ENCODE measurements around the gene DNMT3B. TPM values are rescaled to one million over a fixed set of nuclear protein-coding genes. Genes with fewer than 3 reads are reported as not detected.

Gene DNMT3B
- total and polyA plus RNA-seq, 2 experiments from 2014 or later: 711 to 2,222 TPM

DNA sequence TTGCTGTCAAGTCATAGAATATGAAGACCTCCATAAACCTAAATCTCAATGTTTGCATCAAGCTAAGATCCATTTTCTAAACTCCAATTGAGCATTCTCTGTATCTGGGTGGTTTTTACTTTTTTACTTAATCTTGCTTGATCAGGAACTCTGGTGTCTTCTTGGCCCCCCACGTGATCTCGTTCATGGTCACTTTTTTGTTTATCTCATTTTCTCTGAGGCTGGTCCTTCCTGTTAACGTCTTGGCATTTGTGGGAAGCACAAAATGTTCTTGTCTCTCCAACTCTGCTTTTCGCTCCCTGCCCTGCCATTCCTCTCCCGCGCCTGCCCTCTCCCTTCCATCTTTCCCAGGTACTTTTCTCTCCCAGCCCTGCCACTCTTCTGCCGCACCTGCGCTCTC lies 43.5 kb downstream of the DNMT3B start (continued):
- TF ChIP-seq STAT1 (IDR thresholded peaks at IDR 0.05; ENCODE audit: unreplicated experiment): no peak

DNA sequence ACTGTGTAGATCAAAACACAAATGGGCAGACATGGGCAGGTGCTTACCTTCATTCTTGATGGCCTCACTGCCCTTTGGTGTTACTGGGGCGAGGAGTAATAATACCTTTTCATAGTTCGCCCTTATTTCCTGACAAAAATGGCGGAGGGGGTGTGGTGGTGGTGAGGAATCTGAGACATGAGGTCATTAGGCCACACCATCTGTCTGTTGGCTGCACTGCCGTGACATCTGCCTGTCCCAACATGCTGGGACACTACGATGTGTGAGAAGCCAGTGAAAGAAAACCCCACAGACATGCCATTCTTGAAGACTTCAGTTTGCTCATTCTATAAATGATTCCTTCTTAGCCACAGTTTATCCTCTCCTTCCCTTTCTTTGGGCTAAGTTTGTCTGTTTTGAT lies 44.2 kb downstream of the DNMT3B start:
- Mint-ChIP-seq H3K9me3 (peaks cover 5% of the 10 kb centered on the region; the same call in 2 of the 3 replicates), H3K27me3 (ENCODE audit: insufficient read depth, low read depth, poor library complexity) (peaks cover 77% of the 10 kb centered on the region), H3K4me1 (peaks cover 74% of the 10 kb centered on the region), H3K4me3 (no peak overlapping the region; the same call in 2 of the 3 replicates), H3K36me3 (ENCODE audit: low read depth) (peaks cover 93% of the 10 kb centered on the region), H3K27ac (peak overlapping the region; percentile 32)
- Histone ChIP-seq H3K27ac (ENCODE audit: low read depth) (peak overlapping the region; percentile 92), H3K4me3 (no peak overlapping the region), H2AFZ (no peak overlapping the region), H3K4me1 (ENCODE audit: insufficient read depth) (peaks cover 76% of the 10 kb centered on the region), H3K9me2 (ENCODE audit: insufficient read depth) (no peaks in the 10 kb centered on the region), H3K36me3 (ENCODE audit: insufficient read depth) (peaks cover 88% of the 10 kb centered on the region), H3K79me2 (replicated peaks; ENCODE audit: insufficient read depth) (peaks cover 39% of the 10 kb centered on the region), H3K4me2 (peak overlapping the region; percentile 58), H3F3A (replicated peaks; ENCODE audit: low read depth) (peaks cover 100% of the 10 kb centered on the region), H3K27me3 (ENCODE audit: insufficient read depth) (no peaks in the 10 kb centered on the region), H4K20me1 (replicated peaks; ENCODE audit: insufficient read depth) (peaks cover 84% of the 10 kb centered on the region)
- no peak for ATAC-seq
- no peak for DNase-seq (ENCODE audit: low spot score)
- TF ChIP-seq REST (IDR thresholded peaks at IDR 0.05; ENCODE audit: unreplicated experiment) (no peak), ZNF114 (CRISPR knock-in tag; IDR thresholded peaks at IDR 0.05) (no peak), EZH2phosphoT487 (IDR thresholded peaks at IDR 0.05; ENCODE audit: unreplicated experiment) (no peak), ZNF331 (CRISPR knock-in tag; IDR thresholded peaks at IDR 0.05; ENCODE audit: low read depth) (no peak), NANOG (IDR thresholded peaks at IDR 0.05; ENCODE audit: borderline replicate concordance) (no peak), CTCF (conservative IDR thresholded peaks at IDR 0.05; ENCODE audit: low read depth in 2 of 2) (no peak), EZH2 (IDR thresholded peaks at IDR 0.05; ENCODE audit: low read depth, unreplicated experiment) (no peak), JUNB (IDR thresholded peaks at IDR 0.05; ENCODE audit: unreplicated experiment) (no peak), CREB1 (CRISPR knock-in tag; IDR thresholded peaks at IDR 0.05; ENCODE audit: low read depth) (no peak), ZNF462 (CRISPR knock-in tag; IDR thresholded peaks at IDR 0.05) (no peak), POLR2AphosphoS5 (IDR thresholded peaks at IDR 0.05; ENCODE audit: low read depth) (no peak; the same call in none of the 2 replicates), STAT1 (IDR thresholded peaks at IDR 0.05; ENCODE audit: unreplicated experiment) (no peak)
- TF ChIP-seq, protein P1, sequence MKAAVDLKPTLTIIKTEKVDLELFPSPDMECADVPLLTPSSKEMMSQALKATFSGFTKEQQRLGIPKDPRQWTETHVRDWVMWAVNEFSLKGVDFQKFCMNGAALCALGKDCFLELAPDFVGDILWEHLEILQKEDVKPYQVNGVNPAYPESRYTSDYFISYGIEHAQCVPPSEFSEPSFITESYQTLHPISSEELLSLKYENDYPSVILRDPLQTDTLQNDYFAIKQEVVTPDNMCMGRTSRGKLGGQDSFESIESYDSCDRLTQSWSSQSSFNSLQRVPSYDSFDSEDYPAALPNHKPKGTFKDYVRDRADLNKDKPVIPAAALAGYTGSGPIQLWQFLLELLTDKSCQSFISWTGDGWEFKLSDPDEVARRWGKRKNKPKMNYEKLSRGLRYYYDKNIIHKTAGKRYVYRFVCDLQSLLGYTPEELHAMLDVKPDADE (IDR thresholded peaks at IDR 0.05): no peak

Data from GM23338 (cell line).